GM23338 (cell line): ENCODE measurements around the gene TBC1D12. TPM values are rescaled to one million over a fixed set of nuclear protein-coding genes. Genes with fewer than 3 reads are reported as not detected.

Experiments used
- ATAC-seq: fragments of 200-7000 bp; cut with Tn5 transposase; 3 replicates; pipeline ENCODE4 v1.9.1; 2020
- DNase-seq: peaks from one replicate; pipeline ENCODE4 v3.0.0-alpha.2; 2015; ENCODE audit warnings: low spot score
- H2AFZ ChIP-seq: fragments of 200-600 bp; sonication (generic); 2 replicates; pipeline ENCODE4 v1.8.0; 2016; ENCODE audit warnings: antibody characterized with exemption, mild to moderate bottlenecking, moderate library complexity
- H3F3A ChIP-seq: fragments of 200-600 bp; sonication (generic); replicated peaks from 2 replicates; pipeline ENCODE4 v1.8.0; 2017; ENCODE audit warnings: antibody characterized with exemption, mixed run types, low read depth
- H3K27ac ChIP-seq: fragments of 200-600 bp; sonication (generic); 2 replicates; pipeline ENCODE4 v1.6.1; 2016; ENCODE audit warnings: low read depth
- H3K27me3 ChIP-seq: fragments of 200-600 bp; sonication (generic); 2 replicates; pipeline ENCODE4 v1.8.0; 2016; ENCODE audit warnings: mild to moderate bottlenecking, mixed run types, moderate library complexity; ENCODE audit not compliant: insufficient read depth
- H3K36me3 ChIP-seq: fragments of 200-600 bp; sonication (generic); 2 replicates; pipeline ENCODE4 v1.8.0; 2016; ENCODE audit warnings: mild to moderate bottlenecking; ENCODE audit not compliant: insufficient read depth
- H3K4me1 ChIP-seq: fragments of 200-600 bp; sonication (generic); 2 replicates; pipeline ENCODE4 v1.8.0; 2016; ENCODE audit warnings: mild to moderate bottlenecking, moderate library complexity; ENCODE audit not compliant: insufficient read depth
- H3K4me2 ChIP-seq: fragments of 200-600 bp; sonication (generic); 2 replicates; pipeline ENCODE4 v1.7.1; 2017; ENCODE audit warnings: mixed run types
- H3K4me3 ChIP-seq: fragments of 200-600 bp; sonication (generic); 2 replicates; pipeline ENCODE4 v1.6.1; 2016; ENCODE audit warnings: mixed run types
- H3K79me2 ChIP-seq: fragments of 200-600 bp; sonication (generic); replicated peaks from 2 replicates; pipeline ENCODE4 v1.8.0; 2017; ENCODE audit warnings: mild to moderate bottlenecking; ENCODE audit not compliant: insufficient read depth
- H3K9me2 ChIP-seq: fragments of 200-600 bp; sonication (generic); 2 replicates; pipeline ENCODE4 v1.8.0; 2017; ENCODE audit not compliant: insufficient read depth
- H4K20me1 ChIP-seq: fragments of 200-600 bp; sonication (generic); replicated peaks from 2 replicates; pipeline ENCODE4 v1.8.0; 2017; ENCODE audit warnings: mild to moderate bottlenecking; ENCODE audit not compliant: insufficient read depth
- H3K27ac Mint-ChIP-seq: 2 replicates; pipeline ENCODE4 v1.8.0; 2020; ENCODE audit warnings: inconsistent platforms, mild to moderate bottlenecking, moderate library complexity, mixed read lengths
- H3K27me3 Mint-ChIP-seq: 3 replicates; pipeline ENCODE4 v1.8.0; 2022; ENCODE audit warnings: low read depth, mild to moderate bottlenecking, moderate library complexity, mixed read lengths, inconsistent platforms; ENCODE audit not compliant: insufficient read depth, poor library complexity
- H3K36me3 Mint-ChIP-seq: 3 replicates; pipeline ENCODE4 v1.8.0; 2021; ENCODE audit warnings: low read depth, mild to moderate bottlenecking, inconsistent platforms, moderate library complexity, mixed read lengths
- H3K4me1 Mint-ChIP-seq: 3 replicates; pipeline ENCODE4 v1.8.0; 2020; ENCODE audit warnings: mild to moderate bottlenecking, inconsistent platforms, mixed read lengths
- H3K4me3 Mint-ChIP-seq: 3 replicates; pipeline ENCODE4 v1.8.0; 2021; ENCODE audit warnings: moderate library complexity, mild to moderate bottlenecking, inconsistent platforms, mixed read lengths
- H3K9me3 Mint-ChIP-seq: 3 replicates; pipeline ENCODE4 v1.8.0; 2020; ENCODE audit warnings: moderate library complexity, mild to moderate bottlenecking, inconsistent platforms, mixed read lengths
- CREB1 ChIP-seq: fragments of 250-450 bp; sonication (Bioruptor Pico); IDR thresholded peaks from 2 replicates; pipeline ENCODE4 v1.5.0; 2020; ENCODE audit warnings: low read depth, mild to moderate bottlenecking, moderate library complexity
- CTCF ChIP-seq, 2 experiments: fragments of 200-600 bp in 1 of 2; sonication (generic) in 1 of 2; conservative IDR thresholded peaks; 2 replicates each; pipeline versions ENCODE4 v1.5.1 to v1.6.1; 2016 to 2017; ENCODE audit warnings: antibody characterized with exemption in 2 of 2, low read depth in 2 of 2, mild to moderate bottlenecking in 2 of 2, moderate library complexity in 1 of 2
- ETS1 ChIP-seq: IDR thresholded peaks from 2 replicates; pipeline ENCODE4 v1.6.1; 2016; ENCODE audit warnings: antibody characterized with exemption
- EZH2 ChIP-seq: fragments of 200-600 bp; sonication (generic); IDR thresholded peaks from one replicate; pipeline ENCODE4 v1.8.0; 2017; ENCODE audit warnings: antibody characterized with exemption, mild to moderate bottlenecking, low read depth; ENCODE audit not compliant: unreplicated experiment
- EZH2phosphoT487 ChIP-seq: fragments of 200-600 bp; sonication (generic); IDR thresholded peaks from one replicate; pipeline ENCODE4 v1.8.1; 2018; ENCODE audit warnings: antibody characterized with exemption; ENCODE audit not compliant: unreplicated experiment
- JUNB ChIP-seq: IDR thresholded peaks from one replicate; pipeline ENCODE4 v1.6.1; 2016; ENCODE audit warnings: antibody characterized with exemption; ENCODE audit not compliant: unreplicated experiment
- NANOG ChIP-seq: IDR thresholded peaks from 2 replicates; pipeline ENCODE4 v1.6.1; 2016; ENCODE audit warnings: antibody characterized with exemption, borderline replicate concordance
- POLR2AphosphoS5 ChIP-seq: IDR thresholded peaks from 2 replicates; pipeline ENCODE4 v1.6.1; 2016; ENCODE audit warnings: antibody characterized with exemption, low read depth
- STAT1 ChIP-seq: IDR thresholded peaks from one replicate; pipeline ENCODE4 v1.6.1; 2016; ENCODE audit warnings: antibody characterized with exemption; ENCODE audit not compliant: unreplicated experiment
- ZNF114 ChIP-seq: fragments of 250-450 bp; sonication (Bioruptor Pico); IDR thresholded peaks from 2 replicates; pipeline ENCODE4 v1.5.0; 2020; ENCODE audit warnings: mild to moderate bottlenecking, moderate library complexity
- ZNF331 ChIP-seq: fragments of 250-450 bp; sonication (Bioruptor Pico); IDR thresholded peaks from 2 replicates; pipeline ENCODE4 v1.5.0; 2020; ENCODE audit warnings: low read depth, mild to moderate bottlenecking, moderate library complexity
- polyA plus RNA-seq: library from polyadenylated mRNA; unstranded; fragments of >200 nt; fragmentation: Nextera tagmentation; extraction: Ambion mirVana; gene quantifications from 2 replicates; pipeline ENCODE4 v1.2.1, GENCODE V29; 2016
- total RNA-seq: library from RNA; depleted of rRNA; stranded (reverse); fragments of >200 nt; shearing (Covaris generic); gene quantifications from 2 replicates; pipeline ENCODE4 v1.2.3, GENCODE V29; 2014

The TBC1D12 gene
- total and polyA plus RNA-seq, 2 experiments from 2014 or later: 2.3 to 3.6 TPM

DNA sequence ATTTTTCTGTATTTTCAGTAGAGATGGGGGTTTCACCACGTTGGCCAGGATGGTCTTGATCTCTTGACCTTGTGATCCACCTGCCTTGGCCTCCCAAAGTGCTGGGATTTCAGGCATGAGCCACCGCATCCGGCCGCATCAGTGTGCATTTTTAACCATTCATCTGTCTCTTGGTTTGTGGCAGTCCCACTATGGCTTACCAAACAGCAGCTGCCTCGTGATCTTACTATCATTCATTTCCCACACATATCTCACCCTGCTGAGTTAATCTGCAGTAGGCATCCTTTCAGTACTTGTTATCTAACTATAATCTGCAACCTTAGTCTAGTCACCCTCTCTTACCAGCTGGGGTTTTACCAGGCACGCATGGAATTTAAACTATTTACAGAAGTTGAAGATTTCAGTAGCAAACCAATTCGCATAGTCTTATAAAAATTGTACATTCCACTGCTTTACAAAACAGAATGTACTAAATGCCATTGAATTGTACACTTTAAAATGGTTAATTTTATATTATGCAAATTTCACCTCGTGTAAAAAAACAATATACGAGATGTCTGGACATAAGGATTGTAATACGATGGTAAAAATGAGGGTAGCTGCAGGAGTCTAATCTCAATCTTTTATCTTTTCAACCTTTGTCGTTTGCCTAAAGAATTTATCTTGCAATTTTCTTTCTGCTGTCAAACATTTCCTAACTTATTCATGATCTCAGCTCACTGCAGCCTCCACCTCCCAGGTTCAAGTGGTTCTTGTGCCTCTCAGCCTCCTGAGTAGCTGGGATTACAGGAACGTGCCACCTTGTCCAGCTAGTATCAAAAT, 4.6 kb upstream of the TBC1D12 start (continued):
- TF ChIP-seq EZH2: no peak
- TF ChIP-seq CTCF (conservative IDR thresholded peaks at IDR 0.05; ENCODE audit: low read depth in 2 of 2): no peak
- no peak for TF ChIP-seq EZH2phosphoT487
- no peak for TF ChIP-seq CREB1 (CRISPR knock-in tag)
- TF ChIP-seq ETS1: no peak

DNA sequence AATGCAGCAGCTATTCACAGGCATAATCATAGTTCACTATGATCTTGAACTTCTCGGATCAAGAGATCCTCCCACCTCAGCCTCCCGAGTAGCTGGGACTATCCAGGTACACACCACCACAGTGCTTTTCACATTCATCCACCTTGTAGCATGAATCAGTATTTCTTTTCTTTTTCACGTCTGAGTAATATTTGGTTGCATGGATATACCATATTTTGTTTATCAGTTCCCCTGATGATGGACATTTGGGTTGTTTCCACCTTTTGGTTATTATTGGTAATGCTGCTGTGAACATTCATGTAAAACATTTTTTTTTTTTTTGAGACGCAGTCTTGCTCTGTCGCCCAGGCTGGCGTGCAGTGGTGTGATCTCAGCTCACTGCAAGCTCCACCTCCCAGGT, 3.6 kb upstream of the TBC1D12 start:
- peaks cover 10% of the 10 kb centered on the region for H3K27me3 ChIP-seq
- peaks cover 19% of the 10 kb centered on the region for H3K27me3 Mint-ChIP-seq
- no peaks in the 10 kb centered on the region for H3K79me2 ChIP-seq
- no peaks in the 10 kb centered on the region; the same call in 1 of the 2 replicates for H3K4me1 ChIP-seq
- H3K27ac Mint-ChIP-seq: no peak overlapping the region
- H2AFZ ChIP-seq: no peak overlapping the region; the same call in 1 of the 2 replicates
- no peaks in the 10 kb centered on the region for H4K20me1 ChIP-seq
- no peak for DNase-seq
- peaks cover 4% of the 10 kb centered on the region; the same call in 1 of the 3 replicates for H3K9me3 Mint-ChIP-seq
- H3K36me3 ChIP-seq: no peaks in the 10 kb centered on the region
- no peaks in the 10 kb centered on the region for H3K36me3 Mint-ChIP-seq
- H3K9me2 ChIP-seq: no peaks in the 10 kb centered on the region; the same call in 1 of the 2 replicates
- no peaks in the 10 kb centered on the region for H3F3A ChIP-seq
- H3K27ac ChIP-seq: no peak overlapping the region
- H3K4me2 ChIP-seq: no peak overlapping the region
- H3K4me1 Mint-ChIP-seq: peaks cover 12% of the 10 kb centered on the region
- ATAC-seq: no peak
- no peak overlapping the region for H3K4me3 ChIP-seq
- TF ChIP-seq NANOG (no peak), JUNB (no peak), POLR2AphosphoS5 (no peak), EZH2 (no peak)
- no peak overlapping the region for H3K4me3 Mint-ChIP-seq

DNA sequence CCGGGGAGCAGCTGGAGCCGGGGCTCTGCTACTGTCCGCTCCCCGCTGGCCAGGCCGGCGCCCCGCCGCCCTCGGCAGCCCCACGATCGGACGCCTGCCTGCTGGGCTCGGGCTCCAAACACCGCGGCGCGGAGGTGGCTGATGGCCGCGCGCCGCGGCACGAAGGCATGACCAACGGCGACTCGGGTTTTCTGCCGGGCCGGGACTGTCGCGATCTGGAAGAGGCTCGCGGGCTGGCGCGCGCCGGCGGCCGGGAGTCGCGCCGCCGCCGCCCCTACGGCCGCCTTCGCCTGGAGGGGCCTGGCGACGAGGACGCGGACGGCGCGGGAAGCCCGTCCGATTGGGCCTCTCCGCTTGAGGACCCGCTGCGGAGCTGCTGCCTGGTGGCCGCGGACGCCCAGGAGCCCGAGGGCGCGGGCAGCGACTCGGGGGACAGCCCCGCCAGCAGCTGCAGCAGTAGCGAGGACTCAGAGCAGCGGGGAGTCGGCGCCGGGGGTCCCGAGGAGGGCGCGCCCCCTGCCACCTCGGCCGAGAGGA, 570 bp downstream of the TBC1D12 start:
- no peaks in the 10 kb centered on the region for H3K36me3 Mint-ChIP-seq
- no peaks in the 10 kb centered on the region for H3F3A ChIP-seq
- H4K20me1 ChIP-seq: no peaks in the 10 kb centered on the region; the same call in 1 of the 2 replicates
- H3K27ac ChIP-seq: no peak overlapping the region
- H3K4me2 ChIP-seq: peak overlapping the region; percentile 93
- H3K27me3 ChIP-seq: peaks cover 39% of the 10 kb centered on the region
- H3K4me3 ChIP-seq: peak overlapping the region; percentile 80
- H3K4me1 ChIP-seq: no peaks in the 10 kb centered on the region; the same call in 1 of the 2 replicates
- DNase-seq (peak; percentile 62), ATAC-seq (peak; percentile 54)
- no peaks in the 10 kb centered on the region for H3K36me3 ChIP-seq
- peaks cover 4% of the 10 kb centered on the region; the same call in 1 of the 3 replicates for H3K9me3 Mint-ChIP-seq
- H3K4me3 Mint-ChIP-seq: peak overlapping the region; percentile 86; the same call in 2 of the 3 replicates
- H3K9me2 ChIP-seq: no peaks in the 10 kb centered on the region; the same call in 1 of the 2 replicates
- no peak overlapping the region for H3K27ac Mint-ChIP-seq
- no peaks in the 10 kb centered on the region for H3K79me2 ChIP-seq
- peaks cover 10% of the 10 kb centered on the region for H3K4me1 Mint-ChIP-seq
- H2AFZ ChIP-seq: peak overlapping the region; percentile 97
- H3K27me3 Mint-ChIP-seq: peaks cover 34% of the 10 kb centered on the region
- TF ChIP-seq ZNF331 (no peak), CTCF (conservative IDR thresholded peaks at IDR 0.05; ENCODE audit: low read depth in 2 of 2) (no peak), NANOG (no peak), ETS1 (no peak), POLR2AphosphoS5 (no peak), STAT1 (no peak), JUNB (no peak), ZNF114 (CRISPR knock-in tag) (no peak)
